Coronary artery (tissue), 2 donors: ENCODE measurements around the gene ARNT2.
"Not testable (repeated sequence)": the region's sequence is repeated elsewhere in the genome, so short reads cannot be mapped to it uniquely, and the experiment has no call there.

Source experiments
- DNase-seq: peaks from one replicate; pipeline ENCODE4 v3.0.0-alpha.2; 2017; ENCODE audit warnings: low spot score
- H3K27ac ChIP-seq, 2 donors: fragments of 200-600 bp; sonication (generic); one replicate each; pipeline ENCODE4 v1.5.1; 2016 to 2019
- H3K4me3 ChIP-seq: fragments of 200-600 bp; sonication (generic); 2 replicates; pipeline ENCODE4 v1.5.1; 2016; ENCODE audit warnings: mild to moderate bottlenecking, moderate library complexity
- CTCF ChIP-seq: fragments of 200-600 bp; sonication (generic); IDR thresholded peaks from one replicate; pipeline ENCODE4 v1.5.1; 2019; ENCODE audit warnings: antibody characterized with exemption

ARNT2 gene

GRCh38 chr15:80507131-80507530 is 102.9 kb downstream of the ARNT2 start:
- no peak for DNase-seq
- H3K27ac ChIP-seq = no peak overlapping the region
- TF ChIP-seq CTCF = no peak
- no peak overlapping the region for H3K4me3 ChIP-seq

DNA sequence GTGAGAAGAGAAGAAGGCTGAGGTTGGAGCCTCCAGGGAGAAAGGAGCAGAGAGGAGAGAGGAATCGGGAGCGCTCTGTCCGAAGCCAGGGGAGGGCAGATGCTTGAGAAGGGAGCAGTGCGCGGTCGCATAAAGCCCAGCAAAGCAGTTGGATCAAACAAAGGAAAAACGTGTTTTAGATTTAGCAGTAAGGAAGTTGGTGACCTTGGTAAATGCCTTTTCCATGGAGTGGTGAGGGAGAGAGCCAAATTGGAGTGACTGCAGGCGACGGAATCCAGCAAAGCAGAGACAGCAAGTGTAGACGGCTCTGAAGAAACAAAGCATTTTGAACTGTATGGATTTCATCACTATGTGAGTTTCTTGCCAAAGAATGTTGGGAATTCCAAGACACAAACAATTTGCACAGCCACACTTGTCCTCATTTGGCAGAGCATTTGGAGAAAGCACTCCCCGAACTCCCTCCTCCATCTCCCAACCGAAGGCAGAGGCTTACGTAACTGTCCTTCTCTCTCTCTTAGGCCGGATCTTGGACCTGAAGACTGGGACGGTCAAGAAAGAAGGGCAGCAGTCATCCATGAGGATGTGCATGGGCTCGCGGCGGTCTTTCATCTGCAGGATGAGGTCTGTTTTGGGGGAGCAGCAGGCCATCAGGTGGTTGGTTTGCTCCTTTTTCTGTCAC is 103.6 kb downstream of the ARNT2 start:
- no peak for TF ChIP-seq CTCF
- Histone ChIP-seq H3K4me3 (no peak overlapping the region), H3K27ac (no peak overlapping the region)
- no peak for DNase-seq

DNA sequence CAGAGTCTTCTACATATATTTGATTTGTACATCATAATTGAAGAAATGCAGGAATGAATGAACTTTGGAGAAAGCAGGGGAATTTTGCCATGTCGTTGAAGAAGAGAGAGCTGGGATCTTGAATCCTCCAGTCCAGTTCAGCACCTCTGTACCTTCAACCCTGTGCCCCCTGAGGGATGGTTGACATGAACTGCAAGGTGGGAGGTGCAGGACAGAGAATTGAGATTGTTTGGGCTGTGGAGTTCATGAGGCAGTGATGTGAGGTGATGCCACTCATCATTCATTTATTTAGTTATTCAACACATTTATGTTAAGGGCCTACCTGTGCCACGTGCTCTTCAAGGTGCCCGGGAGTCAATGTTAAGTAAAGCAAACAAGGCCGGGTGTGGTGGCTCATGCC is 104.6 kb downstream of the ARNT2 start:
- Histone ChIP-seq H3K4me3 (no peak overlapping the region), H3K27ac (no peak overlapping the region)
- TF ChIP-seq CTCF = no peak
- no peak for DNase-seq

DNA sequence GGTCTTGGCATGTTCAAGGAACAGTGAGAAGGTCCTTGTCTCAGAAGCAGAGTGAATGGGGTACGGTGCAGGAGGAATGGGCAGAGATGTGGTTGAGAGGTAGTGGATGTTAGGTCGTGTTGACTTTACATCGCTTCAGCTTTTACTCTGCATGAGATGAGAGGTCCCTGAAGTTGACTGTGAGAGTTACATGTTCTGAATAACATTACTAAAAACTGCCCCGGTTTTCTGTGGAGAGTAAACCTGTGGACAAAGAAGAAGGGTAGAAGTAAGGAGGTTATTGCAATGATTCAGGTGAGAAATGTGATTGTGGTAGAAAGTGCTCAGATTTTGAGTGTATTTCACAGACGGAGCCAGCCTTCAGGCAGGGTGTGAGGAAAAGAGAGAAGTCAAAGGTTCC is 105.6 kb downstream of the ARNT2 start:
- no peak for TF ChIP-seq CTCF
- Histone ChIP-seq H3K4me3 (no peak overlapping the region), H3K27ac (no peak overlapping the region)
- no peak for DNase-seq

DNA sequence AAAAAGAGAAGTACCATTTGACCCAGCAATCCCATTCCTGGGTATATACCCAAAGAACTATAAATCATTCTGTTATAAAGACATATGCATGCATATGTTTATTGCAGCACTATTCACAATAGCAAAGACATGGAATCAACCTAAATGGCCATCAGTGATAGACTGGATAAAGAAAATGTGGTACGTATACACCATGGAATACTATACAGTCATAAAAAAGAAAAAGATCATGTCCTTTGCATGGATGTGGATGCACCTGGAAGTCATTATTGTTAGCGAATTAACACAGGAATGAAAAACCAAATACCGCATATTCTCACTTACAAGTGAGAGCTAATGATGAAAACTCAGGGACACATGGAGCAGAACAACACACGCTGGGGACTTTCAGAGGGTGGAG is 106.8 kb downstream of the ARNT2 start:
- H3K4me3 ChIP-seq, H3K27ac ChIP-seq, DNase-seq: not testable (repeated sequence)

DNA sequence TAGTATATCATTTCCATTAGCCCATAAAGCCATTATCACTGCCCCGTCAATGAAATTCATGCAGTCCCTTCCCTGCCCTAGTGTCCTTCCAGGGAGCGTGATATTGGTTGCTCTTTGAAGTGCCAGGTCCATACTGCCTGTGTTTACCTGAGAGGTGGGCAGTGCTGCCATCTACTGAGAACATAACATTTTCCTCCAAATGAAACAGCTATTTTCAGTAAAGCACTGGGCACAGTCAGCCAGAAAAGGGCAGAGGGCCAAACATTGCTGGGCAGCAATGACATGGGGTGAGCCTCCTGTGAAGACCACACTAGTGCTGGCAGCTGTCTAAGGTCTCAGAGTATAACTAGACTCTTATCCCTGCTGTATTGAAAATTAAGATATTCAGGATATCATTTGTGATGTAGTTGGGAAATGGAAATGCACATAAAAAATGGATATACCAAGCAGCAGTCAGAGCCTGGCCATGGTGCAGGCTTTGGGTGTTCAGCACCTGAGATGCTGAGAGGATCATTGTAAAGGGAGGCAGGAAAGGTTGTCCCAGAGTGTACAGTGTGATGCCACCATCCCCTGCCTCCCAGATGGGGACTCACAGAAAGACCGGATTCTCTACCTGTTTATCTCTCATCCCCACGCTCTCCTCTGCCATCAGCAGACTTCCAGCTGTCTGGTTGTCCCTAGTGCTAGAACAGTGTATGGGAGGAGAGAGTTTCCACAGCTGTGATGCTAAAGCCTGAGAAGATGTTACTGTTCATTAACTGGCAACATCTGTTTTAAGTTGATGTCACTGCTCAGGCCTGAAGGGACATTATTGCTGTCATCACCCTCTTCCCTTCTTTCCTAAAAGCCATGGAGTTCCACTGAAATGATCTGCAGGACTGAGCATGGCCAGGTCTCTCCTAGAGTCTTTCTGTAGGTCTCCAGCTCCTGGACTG is 108.8 kb downstream of the ARNT2 start:
- no peak for DNase-seq
- Histone ChIP-seq H3K27ac (no peak overlapping the region), H3K4me3 (no peak overlapping the region)
- no peak for TF ChIP-seq CTCF

- no peak for TF ChIP-seq CTCF
- no peak for DNase-seq
- H3K27ac ChIP-seq = no peak overlapping the region
These were observed 110.0 kb downstream of the ARNT2 start for GRCh38 chr15:80514071-80514780.

More at GRCh38 chr15:80514071-80514780, 110.0 kb downstream of the ARNT2 start:
- H3K4me3 ChIP-seq = no peak overlapping the region
